Endometrial microvascular endothelial cells (primary cell): ENCODE measurements around the gene DIPK1A. TPM values are rescaled to one million over a fixed set of nuclear protein-coding genes. Genes with fewer than 3 reads are reported as not detected.

ENCODE experiments used
- in situ Hi-C: cut with HindIII; loops from 2 replicates; pipeline ENCODE4 v1.10.0; 2017; ENCODE audit warnings: low sequenced_read_pairs, low pct_unique_long_range_greater_than_20kb; ENCODE audit errors: inconsistent ontology term
- total RNA-seq: library from RNA; depleted of rRNA; stranded (reverse); fragments of >200 nt; gene quantifications from one replicate; pipeline ENCODE4 v1.2.3, GENCODE V29; 2015; ENCODE audit errors: inconsistent ontology term

Gene DIPK1A
- total RNA-seq, 1 donor from 2014 or later, result 0.37 TPM

DNA sequence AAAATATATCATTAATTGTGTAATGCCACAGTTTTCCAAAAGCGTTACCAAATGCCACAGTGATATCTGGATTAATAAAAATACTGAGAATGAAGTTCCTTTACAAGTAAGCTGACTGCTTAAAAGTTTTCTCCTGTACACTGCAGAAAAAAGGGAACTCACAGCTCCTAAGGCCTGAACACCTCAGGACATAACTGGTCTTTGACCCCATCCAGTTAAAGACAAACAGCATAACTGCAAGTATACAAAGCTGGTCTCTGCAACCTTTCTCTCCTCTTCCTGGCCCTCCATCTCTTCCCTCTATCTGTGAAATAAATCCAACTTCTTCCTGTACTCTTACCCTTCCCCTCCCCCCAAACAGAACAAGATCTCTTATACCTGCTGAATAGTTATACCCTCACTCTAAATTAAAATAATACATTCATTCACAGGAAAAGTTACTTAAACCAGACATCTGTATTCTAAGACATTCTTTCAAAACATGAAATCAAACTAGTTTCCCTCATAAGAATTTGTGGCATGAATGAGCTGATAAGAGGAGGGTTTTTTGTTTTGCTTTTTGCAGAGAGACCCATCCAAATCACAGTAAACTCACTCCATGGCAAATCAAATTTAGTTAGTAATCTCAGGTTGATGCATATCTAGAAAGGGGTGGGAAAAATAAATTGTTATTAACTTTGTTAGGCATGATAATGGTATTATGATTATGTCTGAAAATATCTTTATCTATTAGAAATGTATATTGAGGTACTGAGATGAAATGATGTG lies 2.9 kb downstream of the DIPK1A start:
- in situ Hi-C loops, result no loop called here

DNA sequence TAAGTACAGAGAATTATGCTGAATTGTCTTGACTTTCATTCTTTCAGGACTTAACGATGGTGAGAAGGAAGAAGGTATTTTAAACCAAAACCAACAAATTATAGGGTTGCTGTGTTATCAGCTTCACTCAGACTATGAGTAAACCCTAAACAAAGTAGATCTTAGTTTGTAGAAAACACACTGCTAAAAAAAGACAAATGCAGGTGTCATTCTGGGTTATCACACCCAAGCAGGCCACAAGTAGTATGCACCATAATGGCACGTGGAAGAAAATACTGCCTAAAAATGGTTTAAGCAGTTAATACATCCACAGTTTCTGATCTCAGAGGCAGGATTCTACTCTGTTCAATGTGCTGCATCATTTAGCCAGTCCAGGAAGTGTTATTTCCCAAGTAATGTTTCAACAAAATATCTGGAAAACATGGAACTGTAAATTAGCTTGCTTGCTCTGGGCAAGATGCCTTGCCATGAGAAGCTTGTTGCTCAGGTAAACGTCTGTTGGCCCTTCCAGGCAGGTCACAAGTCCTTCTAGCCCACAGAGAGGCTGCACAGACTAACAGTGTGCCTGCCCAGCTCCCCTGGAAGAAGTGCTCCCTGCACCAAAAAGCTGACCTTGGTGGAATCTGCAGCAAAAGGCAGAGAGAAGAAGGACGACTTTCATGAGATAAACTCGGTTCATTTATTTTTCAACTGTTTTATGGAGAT lies 4.1 kb downstream of the DIPK1A start:
- in situ Hi-C loops, result no loop called here

DNA sequence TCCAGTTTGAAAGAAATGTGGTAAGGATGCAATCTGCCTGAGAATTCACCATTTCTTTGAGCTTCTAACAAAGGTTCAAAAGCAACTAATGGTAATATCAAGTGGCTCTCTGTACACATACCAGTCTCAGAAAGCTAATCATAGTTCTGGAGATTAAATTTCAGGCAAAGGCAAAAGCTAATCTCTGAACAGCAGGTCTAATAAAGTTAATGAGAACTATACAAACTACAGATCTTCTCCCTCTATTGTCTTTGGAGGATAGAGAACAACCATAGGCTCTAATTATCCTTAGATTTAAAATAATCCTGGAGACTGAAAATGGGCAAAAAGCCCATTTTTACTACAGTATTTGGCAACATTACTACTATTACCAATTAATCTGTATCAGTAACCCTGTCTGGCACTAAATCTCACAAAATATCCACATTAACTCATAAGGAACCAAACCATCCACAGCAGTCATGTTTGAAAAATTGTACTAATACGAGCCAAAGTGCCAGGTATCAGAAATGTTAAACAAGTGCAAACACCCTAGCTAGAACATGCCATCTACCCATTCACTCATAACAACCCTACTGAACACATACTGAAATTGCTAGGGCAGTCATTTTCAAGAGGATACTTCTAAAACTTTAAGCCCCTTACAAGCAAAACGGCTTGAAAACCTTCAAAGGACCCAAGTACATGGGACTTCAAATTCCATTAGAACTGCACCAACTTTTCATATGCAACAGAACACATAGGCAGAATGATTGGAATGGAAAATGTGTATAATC lies 4.8 kb downstream of the DIPK1A start:
- in situ Hi-C loops, result no loop called here

DNA sequence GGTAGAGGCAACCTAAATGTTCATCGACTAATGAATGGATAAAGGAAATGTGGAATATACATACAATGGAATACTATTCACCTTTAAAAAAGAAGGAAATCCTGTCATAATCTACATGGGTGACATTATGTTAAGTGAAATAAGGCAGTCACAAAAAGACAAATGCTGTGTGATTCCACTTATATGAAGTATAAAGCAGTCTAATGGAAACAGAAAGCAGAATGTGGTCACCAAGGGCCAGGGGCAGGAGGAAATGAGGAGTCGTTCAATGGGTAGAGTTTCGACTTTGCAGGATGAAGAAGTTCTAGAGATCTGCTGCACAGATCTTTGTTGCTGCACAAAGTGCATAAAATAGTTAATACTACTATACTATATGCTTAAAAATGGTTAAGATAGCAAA lies 7.8 kb downstream of the DIPK1A start:
- in situ Hi-C loops, result no loop called here

DNA sequence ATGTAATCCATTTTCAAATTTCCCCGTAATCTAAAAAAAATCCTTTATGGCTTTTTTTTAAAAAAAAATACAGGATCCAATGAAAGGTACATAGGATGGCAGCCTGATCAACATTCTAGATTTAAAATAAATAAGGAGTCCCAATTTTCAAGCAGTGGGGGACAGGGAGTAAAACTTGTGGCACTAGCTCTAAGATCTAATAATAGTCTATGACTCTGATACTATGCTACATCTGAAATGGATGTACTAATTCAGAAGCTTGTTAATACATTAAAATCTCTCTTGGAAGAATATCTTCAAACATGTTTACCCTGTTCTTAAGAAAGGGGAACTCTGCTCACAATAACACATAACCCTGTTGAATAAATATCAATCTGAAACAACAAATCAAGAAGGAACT lies 8.5 kb downstream of the DIPK1A start:
- in situ Hi-C loops, result no loop called here

DNA sequence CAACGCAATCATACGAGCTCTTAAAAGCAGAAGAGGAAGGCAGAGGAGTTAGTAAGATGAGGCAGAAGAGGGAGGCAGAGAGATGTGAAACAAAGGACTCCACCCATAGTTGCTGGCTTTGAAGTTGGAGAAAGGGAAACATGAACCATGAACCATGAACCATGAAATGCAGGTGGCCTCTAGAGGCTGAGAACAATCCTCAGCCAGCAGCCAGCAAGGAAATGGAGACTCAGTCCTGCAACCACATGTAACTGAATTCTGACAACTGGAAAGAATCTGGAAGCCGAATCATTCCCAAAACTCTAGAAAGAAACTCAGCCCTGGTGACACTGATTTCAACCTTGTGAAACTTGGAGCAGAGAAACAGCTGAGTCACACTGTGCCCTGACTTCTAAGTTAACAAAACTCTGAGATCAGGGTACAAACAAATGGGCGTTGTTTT lies 10.1 kb downstream of the DIPK1A start:
- in situ Hi-C loops, result no loop called here

DNA sequence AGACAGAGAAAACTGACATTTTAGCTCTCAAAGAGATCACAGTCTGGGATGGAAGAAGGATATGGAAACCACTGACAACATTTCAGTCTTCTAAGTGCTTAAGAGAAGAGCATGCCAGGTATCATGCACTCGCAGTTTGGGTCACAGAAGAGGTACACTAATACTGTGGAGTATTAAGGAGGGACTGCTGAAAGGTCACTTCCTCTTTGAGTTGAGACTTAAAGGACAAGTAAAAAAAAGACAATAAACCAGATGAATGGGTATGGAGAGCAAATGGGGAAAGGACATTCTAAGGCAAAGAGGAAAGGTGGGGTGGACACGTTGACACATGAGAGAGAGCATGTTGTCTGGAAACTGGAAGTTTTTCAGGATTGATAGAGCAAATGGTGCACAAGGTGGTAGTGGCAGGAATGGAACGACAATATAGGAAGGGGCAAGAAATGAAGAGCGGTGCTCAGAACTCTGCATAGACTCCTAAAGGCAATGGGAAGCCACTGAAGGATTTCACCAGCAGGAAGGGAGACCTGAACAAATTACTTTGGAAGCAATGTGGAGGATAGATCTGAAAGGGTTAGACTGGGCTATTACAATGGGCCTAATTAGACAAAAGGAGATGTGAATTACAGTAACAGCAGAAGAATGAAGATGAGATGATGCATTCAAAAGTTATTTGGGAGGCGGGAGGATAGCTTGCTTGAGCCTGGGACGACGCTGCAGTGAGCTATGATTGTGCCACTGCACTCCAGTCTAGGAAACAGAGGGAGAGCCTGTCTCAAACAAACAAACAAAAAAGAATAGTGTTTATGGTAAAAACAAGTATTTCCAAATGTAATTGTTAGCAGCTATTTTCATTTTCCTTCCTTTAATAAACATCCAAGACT lies 11.1 kb downstream of the DIPK1A start:
- in situ Hi-C loops, result no loop called here

DNA sequence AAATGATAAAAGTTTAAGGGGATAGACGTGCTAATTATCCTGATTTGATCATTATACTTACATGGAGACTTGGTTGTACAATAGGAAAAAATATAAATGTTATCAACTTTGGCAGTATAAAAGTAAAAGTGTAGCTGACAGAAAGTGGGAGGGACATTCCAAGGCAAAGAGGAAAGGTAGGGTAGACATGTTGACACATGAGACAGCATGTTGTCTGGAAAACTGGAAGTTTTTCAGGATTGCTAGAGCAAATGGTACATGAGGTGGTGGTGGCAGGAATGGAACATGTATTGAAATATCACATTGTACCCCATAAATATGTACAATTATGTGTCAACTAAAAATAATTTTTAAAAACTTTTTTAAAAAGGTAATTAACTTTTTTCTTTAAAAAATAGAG lies 13.2 kb downstream of the DIPK1A start:
- in situ Hi-C loops, result no loop called here

DNA sequence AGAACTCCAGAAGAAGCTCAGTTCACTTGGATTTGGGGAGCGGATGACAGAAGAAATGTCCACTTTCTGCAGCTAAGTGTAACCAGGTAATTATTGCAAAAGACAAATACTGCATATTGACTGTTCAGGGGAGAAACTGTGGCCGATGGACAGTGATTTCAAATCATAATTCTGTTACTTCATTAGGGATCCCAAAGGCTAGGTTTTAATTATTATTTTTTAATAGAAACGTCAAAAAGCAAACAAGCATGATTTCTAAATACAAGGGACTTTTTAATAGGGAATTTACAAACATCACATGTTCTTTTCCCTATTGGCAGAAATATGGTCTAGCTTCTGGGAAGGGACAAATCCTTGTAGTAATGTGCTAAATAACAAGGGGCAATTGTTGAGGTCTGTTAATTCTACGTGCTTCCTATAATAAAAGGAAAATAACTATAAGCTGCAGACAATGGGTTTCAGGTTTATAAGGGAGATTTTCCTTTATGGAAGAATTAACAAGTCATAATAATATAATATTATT lies 15.5 kb downstream of the DIPK1A start:
- in situ Hi-C loops, result no loop called here

DNA sequence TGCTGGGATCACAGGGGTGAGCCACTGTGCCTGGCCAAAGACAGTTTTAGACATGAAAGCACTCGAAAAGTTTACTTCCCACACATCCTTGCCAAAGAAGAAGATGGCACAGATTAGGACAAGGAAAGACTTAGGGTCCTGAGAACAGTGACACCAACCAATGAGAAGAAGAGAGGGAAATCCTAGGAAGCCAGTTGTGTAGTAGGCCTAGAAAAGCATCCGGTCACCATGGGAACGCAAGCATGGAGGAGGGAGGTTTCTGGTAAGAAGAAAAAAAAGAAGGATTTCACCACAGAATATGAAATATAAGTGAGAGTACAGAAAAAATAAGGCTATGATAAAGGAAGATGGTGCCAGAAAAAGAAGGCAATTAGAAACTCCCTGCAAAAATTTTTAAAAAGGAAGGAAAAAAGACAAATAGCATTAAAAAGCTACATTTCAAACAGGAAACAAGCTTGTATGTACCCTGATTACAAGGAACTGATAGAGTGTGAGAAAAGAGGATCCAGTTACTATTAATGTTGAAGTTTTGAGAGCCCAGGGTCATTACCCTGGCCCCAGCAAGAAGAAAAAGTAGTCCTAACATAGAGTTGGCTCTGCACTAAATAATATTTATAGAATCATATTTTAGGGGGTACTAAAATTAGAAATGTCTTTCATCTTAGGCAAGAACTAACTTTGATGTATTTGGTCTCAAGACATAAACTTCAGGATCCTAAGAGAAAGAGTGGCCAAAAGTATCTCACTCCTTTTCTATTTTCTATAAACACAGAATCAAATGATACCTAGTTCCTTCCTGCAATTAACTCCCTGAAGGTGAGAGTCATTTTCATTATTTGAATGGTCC lies 16.1 kb downstream of the DIPK1A start:
- in situ Hi-C loops, result no loop called here

DNA sequence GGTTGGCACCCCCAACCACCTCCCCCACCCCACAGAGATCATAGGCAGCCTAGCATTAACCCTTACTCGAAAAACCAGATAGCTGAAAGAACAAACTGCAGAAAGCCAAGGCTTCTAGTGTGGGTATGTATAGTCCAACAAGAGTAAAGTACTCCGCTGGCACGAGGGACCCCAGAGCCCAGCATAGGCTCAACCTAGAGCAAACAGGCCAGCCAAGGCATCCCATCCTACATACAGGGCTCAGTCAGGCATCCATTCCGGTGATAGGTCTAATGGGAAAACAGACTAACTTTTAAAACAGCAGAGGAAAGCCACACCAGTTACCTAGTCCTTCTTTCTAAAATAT lies 17.8 kb downstream of the DIPK1A start:
- in situ Hi-C loops, result no loop called here

DNA sequence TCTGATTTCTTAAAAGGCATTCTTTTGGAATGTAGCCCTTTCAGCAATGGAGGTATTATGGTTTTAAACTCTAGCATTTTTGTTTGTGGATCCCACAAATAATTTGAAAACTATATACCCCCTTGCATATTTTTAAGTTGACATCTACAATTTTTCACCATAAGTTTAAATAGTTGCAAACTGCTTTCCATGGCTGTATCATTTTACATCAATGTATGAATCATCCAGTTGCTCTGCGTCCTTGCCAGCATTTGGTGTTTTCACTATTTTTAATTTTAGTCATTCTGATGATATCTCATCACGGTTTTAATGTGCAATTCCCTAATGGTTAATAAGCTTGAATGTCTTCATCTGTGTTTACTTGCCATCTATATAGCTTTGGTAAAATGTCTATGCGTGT lies 20.7 kb downstream of the DIPK1A start:
- in situ Hi-C loops, result no loop called here

DNA sequence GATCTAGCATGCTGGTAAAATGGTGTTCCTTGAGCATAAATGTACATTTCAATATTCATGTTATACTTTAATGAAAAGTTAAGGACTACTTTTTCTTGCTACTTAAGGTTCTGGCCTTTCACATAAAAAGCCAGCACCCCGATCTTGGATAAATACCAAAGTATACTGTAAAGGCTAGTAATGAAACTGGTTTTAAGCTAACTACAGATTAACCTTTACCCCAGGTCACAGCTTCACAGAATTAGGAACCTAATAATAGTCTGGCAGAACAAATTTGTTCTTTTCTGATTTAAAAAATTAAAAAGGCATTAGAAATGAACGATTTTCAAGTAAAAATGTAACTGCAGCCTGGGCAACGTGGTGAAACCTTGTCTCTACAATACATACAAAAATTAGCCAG lies 23.5 kb downstream of the DIPK1A start:
- in situ Hi-C loops, result no loop called here

DNA sequence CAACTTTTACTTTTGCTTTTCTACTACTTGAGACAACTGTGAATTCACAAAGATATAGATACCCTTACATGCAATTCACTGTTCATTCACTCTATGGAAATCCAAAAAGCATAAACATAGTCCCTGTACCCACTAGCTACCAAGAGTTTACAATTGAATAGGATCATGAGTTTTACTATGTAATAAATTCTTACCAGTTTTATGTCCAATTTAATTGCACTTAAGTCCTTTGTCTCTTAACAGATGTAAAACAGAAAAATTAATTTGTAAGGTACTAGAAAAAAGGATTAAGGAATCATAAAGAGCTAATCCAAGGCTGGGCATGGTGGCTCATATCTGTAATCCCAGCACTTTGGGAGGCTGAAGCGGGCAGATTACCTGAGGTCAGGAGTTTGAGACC lies 24.4 kb downstream of the DIPK1A start:
- in situ Hi-C loops, result no loop called here

DNA sequence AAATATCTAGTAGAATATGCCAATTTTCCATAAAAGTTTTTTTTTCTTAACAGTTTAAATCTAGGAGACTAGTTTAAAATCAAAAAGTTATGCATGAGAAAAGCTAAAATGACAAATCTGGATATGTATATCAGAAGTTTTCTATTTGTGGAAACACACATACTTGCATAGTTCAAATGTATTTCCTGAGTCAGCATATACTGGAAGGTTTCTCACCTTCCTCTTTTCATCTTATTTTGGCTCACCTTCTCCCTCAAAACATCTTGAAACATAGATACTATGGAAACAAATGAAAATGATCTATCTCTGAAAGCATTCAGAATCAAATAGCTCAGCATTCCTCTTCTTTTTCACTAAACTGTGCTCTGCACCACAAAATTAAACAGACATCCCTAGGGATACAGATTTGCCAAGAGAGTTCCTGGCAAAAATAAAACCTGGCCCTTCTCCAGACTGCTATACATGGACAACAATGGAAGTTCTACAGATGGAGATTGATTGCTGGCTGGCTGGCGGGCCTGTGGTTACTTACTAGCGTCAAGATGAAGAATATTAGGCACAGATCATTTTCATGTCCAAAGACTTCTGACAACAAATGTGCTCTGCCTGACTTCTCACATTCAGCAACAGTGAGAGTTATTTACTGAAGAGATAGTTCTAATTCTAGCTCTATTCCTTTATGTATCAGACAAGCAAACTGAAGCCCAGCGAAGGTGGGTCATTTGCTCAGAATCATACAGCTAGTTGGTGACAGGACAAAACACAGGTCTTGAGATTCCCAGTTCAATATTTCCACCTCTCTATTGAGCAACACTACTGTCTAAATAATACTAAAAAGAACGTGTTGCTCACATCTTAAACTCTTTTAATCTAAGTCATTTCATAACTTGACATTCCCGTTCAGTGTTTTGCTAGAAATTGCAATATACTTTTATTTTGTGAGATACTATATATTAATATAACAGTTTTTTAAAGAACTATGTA lies 26.6 kb downstream of the DIPK1A start:
- in situ Hi-C loops, result no loop called here

DNA sequence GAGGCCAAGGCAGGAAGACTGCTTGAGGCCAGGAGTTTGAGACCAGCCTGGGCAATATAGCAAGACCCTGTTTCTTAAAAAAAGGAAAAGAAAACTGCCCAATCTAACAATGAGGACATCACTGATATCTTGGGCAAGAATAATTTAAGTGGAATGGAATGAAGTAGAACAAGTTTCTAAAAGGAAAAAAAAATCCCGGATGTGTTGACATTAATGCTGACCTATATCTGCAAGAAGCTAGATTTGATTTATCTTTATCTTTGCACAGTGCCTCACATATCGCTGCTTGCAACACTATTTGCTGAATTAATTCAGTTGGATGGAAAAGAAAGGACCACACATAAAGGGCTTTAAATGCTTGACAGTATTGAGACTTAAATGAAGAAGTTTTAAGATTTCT lies 27.8 kb downstream of the DIPK1A start:
- in situ Hi-C loops, result no loop called here

DNA sequence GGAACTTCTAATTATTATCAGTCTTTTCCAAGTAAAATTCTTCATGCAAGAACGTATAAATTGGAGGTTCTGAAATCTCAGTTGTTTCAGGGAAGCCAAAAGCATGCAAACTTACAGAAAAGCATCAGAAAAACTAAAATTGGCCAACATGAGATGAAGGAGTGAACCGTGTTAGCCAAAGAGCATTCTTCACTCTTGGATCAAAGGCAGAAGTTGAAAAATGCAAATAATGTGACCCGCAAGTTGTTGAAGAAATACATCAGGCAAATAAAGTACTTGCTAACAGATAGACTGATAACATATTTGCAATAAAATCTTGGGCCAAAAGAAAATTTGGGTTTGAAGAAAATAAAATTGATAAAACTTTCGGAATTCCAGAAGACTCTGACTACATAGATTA lies 29.6 kb downstream of the DIPK1A start:
- in situ Hi-C loops, result no loop called here
